IPS DF 4.7 (cell line): ENCODE data around the gene ADAMTS2.

Experiments
- DNase-seq: peaks from one replicate; pipeline ENCODE4 v3.0.0-alpha.2; 2013; ENCODE audit warnings: low spot score; ENCODE audit errors: extremely low read depth

ADAMTS2 gene

DNA sequence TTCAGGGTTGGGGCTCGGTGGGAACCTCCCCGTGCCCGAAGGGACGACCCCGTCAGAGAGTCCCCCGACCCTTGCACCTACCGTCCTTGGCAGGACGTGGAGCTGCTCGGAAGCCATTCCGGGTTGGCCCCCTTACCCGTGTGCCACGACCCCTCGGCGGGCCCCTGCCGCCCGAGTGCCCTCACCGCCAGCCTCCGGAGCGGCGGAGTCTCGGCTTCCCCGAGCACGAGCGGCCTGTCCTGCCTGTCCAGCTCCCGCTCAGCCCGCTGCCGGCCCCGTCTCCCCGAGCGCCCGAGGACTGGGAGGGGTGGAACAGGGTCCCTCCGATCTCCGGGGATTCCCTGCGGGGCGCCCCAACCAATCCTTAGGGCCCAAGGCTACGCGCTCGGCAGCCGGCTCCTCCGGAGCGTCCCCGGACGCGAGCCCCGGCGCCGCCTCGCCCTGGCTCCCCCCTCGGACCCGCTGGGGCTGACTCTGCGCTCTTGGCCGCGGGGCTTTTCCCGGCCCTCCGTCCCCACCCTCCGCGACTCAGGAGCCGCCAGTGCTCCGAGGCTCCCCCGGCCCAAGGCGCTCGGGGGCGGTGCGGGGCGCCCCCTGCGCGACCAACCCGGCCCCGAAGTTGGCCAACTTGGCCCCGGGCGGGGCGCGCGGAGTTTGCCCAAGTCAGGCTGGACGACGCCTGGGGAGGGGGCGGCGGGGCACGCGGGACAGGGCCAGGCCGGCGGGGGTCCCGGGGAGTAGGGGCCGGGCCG, 654 bp downstream of the ADAMTS2 start:
- DNase-seq, result no peak

DNA sequence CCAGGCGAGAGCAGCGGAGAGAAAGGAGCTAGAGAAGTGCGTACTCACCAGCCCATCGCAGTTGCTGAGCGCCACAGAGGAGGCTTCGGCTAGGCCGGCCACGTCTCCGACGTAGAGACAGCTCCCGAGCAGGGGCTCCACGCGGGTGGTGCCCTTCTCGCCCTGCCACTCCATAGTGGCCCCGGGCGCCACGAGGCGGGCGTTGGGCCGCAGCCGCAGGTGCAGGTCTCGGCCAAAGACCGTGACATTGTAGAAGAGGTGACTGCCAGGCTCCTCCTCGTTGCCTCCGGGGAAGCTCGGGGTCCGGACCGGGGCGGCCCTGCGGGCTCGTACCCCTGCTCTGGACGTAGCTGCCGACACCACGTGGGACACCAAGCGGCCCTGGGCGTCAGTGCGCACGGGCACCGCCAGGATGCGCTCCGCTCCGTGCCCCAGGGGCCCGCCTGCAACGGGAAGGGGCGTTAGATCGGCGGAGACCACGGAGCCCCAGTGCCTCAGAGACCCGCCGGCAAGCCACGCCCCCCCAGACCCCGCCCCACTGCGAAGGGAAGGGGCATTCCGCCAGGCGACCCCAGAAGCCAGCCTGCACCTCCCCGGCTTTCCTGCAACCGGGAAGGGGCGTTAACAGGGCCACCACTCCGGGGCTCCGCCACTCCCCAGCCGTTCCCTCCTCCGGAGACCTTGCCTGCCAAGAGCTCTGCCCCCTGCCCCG, 1.4 kb downstream of the ADAMTS2 start:
- no peak for DNase-seq

DNA sequence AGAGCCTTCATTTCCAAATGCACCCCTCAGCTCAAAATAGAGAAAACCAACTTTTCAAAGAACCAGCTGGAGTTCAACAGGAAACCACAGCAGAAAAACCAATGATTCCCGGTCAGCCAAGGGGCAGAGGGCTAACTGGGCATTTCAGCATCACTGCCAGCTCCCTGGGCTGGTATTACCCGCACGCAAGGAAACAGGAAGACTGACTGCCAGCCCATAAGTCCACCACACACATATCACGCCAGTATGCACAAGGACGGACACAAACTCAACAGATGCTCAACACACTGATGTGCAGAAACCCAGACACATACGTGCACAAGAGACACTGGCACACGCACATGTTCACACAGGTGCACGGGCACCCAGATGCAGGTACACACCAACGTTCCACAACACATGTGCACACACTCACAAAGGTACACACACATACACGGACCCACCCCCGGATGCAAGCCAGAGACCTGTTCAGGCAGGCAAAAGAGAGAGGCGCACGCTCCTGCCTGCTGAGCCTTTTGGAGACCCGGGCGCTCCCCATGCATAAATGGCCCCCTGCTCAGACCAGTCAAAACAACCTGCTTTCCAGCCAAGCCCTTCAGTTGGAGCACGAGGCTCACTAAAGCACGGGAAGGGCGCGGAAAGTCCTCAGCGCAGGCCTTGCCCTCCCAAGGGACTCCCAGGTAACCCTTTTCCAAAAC, 2.1 kb downstream of the ADAMTS2 start:
- no peak for DNase-seq

DNA sequence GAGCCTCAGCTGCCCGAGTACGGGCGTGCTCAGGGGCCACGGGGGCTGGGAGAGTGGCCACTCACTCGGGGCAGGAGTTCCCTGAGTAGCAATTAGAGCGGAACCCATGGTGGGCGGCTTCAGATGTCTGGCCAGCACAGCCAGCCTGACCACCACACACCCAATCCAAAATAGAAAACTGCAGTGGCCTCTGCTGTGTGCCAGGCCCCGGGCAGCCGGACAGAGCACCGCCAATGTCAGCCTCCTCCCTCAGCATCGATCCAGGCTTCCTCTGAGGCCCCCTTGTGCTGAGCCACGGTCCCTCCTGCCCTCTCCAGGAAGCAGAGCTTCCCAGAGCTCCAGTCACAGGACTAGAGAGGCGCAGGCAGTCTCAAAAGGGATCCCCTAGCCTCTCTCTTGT, 2.7 kb downstream of the ADAMTS2 start:
- no peak for DNase-seq

DNA sequence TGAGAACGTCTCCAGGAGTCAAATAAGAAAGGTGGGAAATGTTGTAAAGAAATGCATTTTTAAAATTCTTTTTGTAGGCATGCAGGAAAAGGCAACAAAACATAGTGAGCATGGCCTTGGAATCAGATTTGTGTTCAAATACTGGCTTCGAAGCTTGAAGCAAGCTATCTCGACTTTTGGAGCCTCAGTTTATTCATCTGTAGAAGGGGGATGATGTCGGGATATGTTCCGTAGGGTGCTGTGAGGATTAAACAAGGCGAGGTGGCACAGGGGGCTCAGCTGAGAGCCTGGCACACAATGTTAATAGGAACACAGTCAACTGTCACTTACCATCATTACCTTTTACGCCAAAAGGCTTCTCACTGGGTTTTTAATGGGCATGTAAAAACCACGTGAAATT, 4.8 kb downstream of the ADAMTS2 start:
- DNase-seq, result no peak

DNA sequence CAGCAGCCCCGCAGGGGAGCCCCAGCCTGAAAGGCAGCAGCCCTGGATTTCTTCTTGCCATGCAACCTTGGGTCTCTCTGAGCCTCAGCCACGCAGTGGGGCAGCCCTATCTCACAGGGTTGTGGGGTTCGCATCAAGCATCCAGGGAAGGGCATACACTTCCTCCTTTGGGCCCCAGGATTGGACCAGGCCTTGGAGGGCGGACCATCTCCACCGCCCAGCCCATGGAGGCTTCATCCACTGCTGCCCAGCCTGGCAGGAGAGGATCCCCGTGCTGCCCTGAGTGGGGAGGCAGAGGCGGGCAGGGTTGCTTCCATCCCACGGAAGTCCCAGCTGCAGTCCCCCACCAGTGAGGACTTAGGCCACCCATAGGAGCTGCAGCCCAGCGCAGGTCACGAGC, 5.3 kb downstream of the ADAMTS2 start:
- DNase-seq, result no peak

DNA sequence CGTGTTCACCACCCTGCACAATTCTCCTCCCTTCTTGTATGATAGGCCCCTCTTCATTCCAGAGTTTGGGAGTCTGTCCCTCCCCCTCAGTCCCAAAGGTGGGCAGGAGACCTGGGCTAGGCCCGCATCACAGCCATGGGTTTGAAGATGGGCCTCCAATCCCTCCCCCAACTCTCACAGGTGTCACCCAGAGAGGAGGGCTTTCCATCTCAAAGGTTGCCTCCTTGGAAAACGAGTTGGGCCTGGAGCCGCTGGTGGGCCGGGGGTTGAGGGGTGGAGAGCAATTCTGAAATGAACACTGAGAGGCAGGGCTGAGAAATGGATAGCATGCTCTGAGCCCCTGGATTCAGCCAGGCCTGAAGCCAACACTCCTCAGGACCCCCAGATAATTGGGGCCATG, 6.2 kb downstream of the ADAMTS2 start:
- no peak for DNase-seq

DNA sequence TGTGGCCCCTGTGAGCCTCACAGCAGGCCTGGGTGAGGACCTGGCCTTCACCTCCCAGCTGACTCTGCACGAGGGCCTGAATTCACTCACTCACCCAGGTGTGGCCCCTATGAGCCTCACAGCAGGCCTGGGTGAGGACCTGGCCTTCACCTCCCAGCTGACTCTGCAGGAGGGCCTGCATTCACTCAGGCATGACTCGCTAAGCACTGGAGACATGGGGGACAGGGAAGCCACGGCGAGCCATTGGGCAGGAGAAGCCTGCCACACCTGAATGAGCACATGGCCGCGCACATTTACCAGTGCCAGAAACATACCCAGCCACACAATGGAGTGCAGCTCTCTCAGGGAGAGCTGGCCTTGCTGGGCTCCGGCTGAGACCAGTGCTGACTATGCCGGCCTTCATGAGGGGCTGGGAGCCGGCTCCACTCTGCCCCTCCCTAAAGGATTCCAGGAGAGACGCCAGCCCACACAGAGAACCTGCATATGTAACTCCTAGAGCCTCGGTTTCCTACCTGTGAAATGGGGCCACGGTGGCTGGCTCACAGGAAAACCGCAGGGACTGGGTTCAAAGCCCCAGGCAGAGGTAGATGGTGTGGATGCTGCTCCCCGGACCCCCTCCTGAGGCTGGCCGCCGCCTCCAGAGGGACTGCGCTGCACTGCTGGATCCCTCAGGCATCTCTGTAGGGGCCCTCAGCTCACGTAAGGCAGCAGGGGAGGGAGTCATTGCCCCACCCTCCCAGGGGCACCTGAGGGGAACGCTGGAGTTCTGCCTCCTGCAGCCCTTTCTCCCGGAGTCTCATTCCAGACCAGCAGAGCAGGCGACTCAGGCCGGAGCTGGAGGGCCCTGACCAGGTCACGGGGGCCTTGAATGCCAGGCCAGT, 7.2 kb downstream of the ADAMTS2 start:
- no peak for DNase-seq

DNA sequence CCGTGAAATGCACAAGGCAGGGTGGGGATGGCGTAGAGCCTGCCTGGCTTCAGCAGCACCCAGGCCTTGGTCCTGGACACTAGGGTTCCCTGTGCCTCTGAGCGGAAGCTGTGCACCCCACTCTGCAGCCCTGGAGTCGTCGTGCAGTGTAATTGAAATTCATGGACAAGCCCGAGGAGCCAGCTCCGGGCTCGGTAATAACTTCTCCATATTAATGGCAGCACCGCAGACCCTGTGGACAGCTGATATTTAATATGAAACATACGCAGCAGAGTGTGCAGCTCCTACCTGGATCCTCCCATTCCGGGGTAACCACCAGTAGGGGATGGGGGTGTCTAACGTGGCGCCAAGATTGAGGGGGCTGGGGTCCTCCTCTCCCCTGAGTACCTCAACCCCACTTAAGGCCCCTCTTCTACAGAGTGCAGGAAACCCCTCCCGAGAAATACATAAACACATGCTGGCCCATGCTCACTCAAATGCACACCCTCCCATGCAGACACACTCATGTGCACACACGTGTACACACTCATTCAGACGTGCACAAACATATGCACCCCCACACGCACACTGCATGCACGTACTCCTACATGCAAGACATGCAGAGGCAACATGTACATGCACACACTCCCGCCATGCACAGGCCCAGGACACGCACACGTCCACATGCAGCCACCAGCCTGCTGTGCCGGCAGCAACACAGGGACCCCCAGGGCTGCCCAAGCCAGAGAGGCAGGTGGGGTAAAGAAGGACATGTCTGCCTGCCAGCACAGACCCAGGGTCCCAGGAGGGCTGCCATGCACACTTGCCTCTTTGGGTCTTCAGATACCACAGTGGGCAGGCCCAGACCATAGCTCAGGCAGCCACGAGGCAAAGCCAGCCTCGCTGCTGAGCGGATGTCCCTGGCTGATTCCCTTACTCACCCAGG, 8.1 kb downstream of the ADAMTS2 start:
- DNase-seq, result no peak

DNA sequence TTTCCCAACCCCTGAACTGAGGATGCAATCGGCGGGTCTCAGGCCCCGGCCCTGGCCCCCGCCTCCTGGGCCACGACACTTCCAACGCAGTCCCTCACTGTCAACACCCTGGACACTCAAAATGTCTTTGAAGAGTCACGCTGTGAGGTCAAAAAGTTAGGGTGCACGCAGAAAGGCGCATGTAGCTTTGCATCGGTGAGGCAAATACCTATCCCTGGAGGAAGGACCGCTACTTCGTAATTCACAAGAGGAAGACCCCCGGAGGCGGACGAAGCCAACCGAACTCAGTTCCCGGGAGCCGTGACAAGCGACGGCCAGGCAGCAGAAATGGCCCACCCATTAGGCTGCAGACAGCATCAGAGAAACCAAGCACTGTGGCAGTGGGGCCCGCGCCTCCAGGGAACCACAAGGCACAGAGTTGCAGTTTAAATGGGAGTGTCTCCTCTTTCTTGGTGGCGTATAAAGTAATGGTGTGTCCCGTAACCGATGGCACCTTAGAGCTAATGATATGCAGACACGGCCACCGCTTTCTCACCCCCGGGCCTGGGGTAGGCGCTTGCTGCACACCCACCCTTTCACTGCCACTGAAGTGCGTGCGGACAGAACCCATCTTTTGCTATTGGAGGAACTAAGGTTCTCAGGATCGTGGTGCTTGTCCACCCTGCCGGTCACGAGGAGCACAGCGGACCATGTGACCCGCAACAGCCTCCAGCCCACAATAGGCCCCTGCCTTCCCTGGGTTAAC, 9.0 kb downstream of the ADAMTS2 start:
- no peak for DNase-seq

DNA sequence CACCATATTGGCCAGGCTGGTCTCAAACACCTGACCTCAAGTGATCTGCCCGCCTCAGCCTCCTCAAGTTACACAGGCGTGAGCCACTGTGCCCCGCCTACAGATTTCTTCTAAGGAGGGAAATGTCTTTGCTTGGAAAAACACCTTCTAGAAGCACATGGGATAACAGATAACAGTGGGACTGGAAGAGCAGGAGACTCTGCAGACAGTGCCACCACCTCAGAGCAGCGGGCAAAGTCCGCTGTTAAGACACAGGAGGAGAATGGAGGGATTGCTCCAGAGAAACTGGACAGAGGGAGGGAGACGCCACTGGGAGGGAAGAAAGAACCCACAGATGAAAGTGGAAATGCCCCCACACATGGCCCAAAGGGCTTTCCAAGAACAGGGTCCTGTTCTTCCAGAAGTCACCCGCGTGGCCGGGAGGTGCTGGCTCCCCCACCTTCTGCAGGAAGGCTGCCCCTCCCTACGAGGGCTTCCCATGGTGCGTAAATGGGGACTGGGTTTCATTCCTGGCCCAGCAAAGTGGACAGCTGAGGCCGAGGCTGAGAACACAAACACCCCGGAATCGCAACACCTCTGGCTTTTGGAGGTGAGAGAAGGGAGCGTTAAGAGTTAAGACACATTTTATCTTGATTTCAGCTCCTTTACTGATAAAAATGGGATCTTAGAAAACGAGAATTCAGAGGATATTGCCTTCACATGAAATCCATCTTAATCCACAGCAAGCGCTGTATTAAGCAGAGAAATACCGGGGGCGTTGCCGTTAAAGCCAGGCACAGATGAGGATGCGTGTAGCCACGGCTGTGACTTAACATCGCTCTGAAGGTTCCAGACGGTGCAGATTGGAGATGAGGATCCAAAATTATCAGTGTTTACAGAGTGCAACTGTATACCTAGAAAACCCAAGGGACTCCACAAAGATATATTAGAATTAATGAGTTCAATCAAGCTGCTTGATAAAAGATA, 11.2 kb downstream of the ADAMTS2 start:
- DNase-seq, result no peak

DNA sequence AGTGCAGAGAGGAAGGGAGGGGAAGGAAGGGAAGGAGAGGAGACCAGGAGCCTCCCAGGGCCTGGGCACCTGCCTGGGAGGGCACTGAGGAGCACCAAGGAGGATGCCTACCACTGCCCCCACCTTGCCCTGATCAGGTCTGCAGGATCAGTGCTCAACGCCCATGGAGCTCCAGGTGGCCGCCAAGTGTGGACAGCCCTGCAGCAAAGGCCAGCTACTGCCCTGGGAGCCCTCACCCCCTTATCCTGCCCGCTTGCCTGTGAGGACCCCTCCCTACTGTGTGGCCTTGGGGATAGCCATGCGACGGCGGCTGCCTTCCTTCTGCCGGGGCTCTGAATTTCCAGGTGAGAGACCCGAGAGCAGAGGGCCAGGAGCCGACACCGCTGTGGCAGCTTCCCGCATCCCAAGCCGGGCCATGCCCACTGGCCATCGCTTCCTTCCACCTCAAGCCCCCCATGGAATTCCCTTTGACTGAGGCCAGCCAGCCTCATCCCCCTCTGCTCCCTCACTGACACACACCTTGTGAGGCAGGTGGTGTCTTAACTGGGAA, 12.4 kb downstream of the ADAMTS2 start:
- DNase-seq, result no peak

DNA sequence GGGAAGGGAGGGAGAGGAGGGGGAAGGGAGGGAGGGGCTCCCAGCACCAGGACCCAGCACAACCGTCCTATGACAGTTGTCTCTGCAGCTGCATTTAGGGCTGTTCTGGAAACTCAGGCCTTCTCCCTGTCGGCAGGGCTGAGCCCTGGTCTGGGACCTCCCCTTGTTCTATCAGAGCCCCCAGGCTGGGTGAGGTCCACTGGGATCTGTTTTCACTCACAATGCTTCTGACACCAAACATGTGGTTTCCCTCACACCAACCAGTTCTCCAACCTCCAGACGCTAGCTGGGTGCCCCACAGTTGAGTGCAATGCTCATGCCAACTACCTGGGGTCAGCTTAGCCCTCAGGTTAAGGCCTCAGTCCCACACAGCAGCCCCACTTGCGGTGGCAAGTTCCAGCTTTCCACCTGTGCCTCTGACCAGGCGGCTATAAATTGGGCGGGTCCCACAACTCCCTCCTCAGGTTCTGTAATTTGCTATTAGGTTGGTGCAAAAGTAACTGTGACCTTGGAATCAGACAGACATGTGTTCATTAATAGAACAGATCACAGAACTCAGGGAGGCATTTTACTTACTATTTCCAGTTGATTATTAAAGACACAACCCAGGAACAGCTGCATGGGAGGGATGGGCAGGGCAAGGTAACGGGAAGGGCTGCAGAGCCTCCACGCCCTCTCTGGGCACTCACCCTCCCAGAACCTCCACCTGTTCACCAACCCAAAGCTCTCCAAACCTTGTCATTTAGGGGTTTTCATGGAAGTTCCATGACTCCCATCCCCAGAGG, 13.5 kb downstream of the ADAMTS2 start:
- DNase-seq, result no peak

DNA sequence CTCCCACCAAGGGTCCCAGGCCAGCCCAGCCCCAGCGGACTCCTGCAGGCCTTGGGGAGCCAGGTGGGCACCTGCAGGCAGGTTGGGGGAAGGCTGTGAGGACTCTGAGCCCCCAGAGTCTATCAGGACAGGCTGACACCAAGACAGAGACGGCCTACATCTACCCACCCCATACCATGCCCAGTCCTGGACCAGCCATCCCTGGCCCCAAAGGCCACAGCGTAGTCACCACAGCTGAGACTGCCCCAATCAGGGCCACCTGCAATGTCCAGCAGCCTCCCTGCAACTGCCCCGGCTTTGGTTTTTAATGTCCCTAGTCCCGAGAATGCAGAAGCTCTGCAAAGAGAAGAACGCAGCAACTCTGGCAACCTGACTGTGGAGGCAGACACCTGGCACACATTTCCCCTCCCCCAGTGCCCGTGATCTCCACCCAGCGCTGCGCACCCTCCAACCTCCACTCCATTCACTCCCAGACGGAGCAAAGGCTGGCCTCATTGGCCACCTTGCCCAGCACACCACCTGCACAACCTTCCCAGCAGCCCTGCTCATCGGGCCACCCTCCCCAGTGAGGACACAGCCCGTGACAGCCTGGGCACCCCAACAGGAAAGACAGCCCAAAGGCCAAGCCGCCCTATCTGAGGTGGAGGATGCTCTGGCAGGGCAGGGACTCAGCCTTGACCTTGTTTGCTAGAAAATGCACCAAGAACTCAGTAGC, 14.9 kb downstream of the ADAMTS2 start:
- DNase-seq, result no peak

DNA sequence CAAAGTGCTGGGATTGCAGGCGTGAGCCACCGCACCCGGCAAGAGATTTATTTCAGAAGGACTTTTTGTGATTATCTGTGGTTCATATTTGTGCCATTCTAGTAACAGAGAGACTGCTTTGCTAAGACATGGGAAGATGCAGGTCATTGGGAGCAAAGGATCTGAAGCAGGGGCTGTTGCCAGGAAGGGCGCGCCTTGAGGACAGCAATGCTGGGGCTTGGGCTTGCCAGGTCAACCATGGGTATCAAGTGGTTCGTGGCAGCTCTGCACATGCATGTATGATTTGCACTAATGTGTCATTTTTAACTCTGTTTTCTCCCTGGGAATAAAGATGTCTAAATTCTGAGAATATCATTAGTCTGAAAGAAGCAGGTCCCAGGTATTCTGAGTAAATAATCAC, 17.0 kb downstream of the ADAMTS2 start:
- DNase-seq, result no peak

DNA sequence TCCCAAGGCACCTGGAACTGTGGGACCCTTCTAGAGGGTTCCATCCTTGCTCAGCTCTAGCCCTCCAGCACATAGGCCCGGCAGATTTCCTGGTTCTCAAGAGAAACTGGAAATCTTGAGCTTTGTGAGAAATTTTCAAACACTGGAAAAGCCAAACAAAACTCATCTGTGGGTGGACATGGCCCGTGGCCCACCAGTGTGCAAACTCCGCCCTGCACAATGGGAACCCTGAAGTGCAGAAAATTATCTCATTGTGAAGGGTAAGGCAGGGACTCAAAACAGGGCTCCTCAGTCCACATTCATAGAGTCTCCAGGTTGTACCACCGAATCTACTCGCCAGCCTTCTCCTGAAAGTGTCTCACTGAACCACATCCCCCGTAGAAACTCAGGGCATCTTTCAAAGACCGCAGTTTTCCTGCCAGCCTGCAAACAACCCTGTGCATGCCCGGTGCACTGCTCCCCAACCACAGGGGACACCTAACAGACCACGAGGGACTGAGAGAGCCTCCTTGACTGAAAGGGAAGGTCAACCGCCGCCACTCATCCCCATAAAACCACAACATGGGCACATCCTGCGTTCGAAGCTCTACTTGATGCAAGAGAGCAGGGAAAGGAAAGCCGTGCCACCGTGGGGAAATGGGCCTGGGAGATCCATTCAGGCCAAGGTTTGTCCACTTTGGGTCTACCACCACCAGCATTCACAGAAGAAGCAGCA, 18.1 kb downstream of the ADAMTS2 start:
- DNase-seq, result no peak
